K562 (cell line): ENCODE data around the gene CLSTN2. TPM values are rescaled to one million over a fixed set of nuclear protein-coding genes. Genes with fewer than 3 reads are reported as not detected.

Source experiments
- ATF7 ChIP-seq: fragments of 450-650 bp; IDR thresholded peaks from 2 replicates; pipeline ENCODE4 v1.7.1; 2014; ENCODE audit warnings: mild to moderate bottlenecking, moderate library complexity
- BACH1 ChIP-seq: fragments of 200-800 bp; sonication (Bioruptor generic); IDR thresholded peaks from 2 replicates; pipeline ENCODE4 v1.6.1; 2016; ENCODE audit warnings: missing genetic modification characterization, missing compliant biosample characterization
- DIDO1 ChIP-seq: fragments of 450-650 bp; IDR thresholded peaks from 2 replicates; pipeline ENCODE4 v1.6.1; 2016; ENCODE audit warnings: low read depth, missing biosample characterization, missing genetic modification characterization
- ELK3 ChIP-seq: fragments of 450-650 bp; formaldehyde crosslinking; IDR thresholded peaks from 2 replicates; pipeline ENCODE4 v1.4.0; 2020; ENCODE audit warnings: mild to moderate bottlenecking
- EP400 ChIP-seq: fragments of 450-650 bp; IDR thresholded peaks from 2 replicates; pipeline ENCODE4 v1.6.1; 2017; ENCODE audit warnings: antibody characterized with exemption, mild to moderate bottlenecking, moderate library complexity
- FOXA1 ChIP-seq: fragments of 450-650 bp; IDR thresholded peaks from 2 replicates; pipeline ENCODE4 v1.6.1; 2016; ENCODE audit warnings: mild to moderate bottlenecking, borderline replicate concordance
- MAFF ChIP-seq: IDR thresholded peaks from 2 replicates; pipeline ENCODE4 v1.6.1; 2012; ENCODE audit warnings: low read length, improper control_type of control experiment
- OTX1 ChIP-seq: fragments of 450-650 bp; formaldehyde crosslinking; IDR thresholded peaks from 2 replicates; pipeline ENCODE4 v1.4.0; 2022; ENCODE audit warnings: mild to moderate bottlenecking
- TAL1 ChIP-seq: fragments of 450-650 bp; IDR thresholded peaks from 2 replicates; pipeline ENCODE4 v1.6.1; 2016; ENCODE audit warnings: mild to moderate bottlenecking
- ZNF384 ChIP-seq: IDR thresholded peaks from 2 replicates; pipeline ENCODE4 v1.6.1; 2012; ENCODE audit warnings: low read depth, low read length, improper control_type of control experiment
- ZNF436 ChIP-seq: fragments of 250-450, 450-650 bp; sonication (Bioruptor Pico); formaldehyde crosslinking; IDR thresholded peaks from 2 replicates; pipeline ENCODE4 v1.7.0; 2020; ENCODE audit warnings: mild to moderate bottlenecking
- polyA plus RNA-seq, 8 experiments: library from polyadenylated mRNA; depleted of rRNA in 4 of 8; stranded (reverse) in 5 of 8; unstranded in 3 of 8; fragments of >200 nt; fragmentation: Nextera tagmentation in 2 of 8; fragmentation: Illumina TruSeq in 1 of 8; extraction: Ambion mirVana in 2 of 8; extraction: Trizol in 1 of 8; gene quantifications; 2 replicates each; pipeline versions ENCODE4 v1.2.1 to v1.2.3, GENCODE V29; 2011 to 2014; ENCODE audit warnings: inconsistent platforms in 1 of 8, missing spikeins in 1 of 8
- total RNA-seq, 7 experiments: library from RNA; depleted of rRNA in 6 of 7; stranded (reverse); fragments of >200 nt in 6 of 7; fragmentation: Illumina TruSeq in 2 of 7; extraction: Trizol in 2 of 7; gene quantifications; 2 replicates each; pipeline versions ENCODE4 v1.2.1 to v1.2.3, GENCODE V29; 2011 to 2021; ENCODE audit warnings: low replicate concordance in 1 of 7
- TF ChIP-seq, protein P1 (sequence below): fragments of 250-450 bp; sonication (Bioruptor Pico); IDR thresholded peaks from 2 replicates; pipeline ENCODE4 v1.5.1; 2021; ENCODE audit warnings: mild to moderate bottlenecking

The CLSTN2 gene
- total and polyA plus RNA-seq, 9 of the 15 experiments (the other 6 are each of a cell fraction or from before 2014, with no cell fraction given): 0.02 to 0.04 (median 0.04) TPM; not detected in 6

- TF ChIP-seq EP400 (no peak), ZNF436 (no peak), ELK3 (CRISPR knock-in tag) (no peak), ATF7 (no peak), ZNF384 (no peak), FOXA1 (no peak), DIDO1 (no peak), BACH1 (tag) (no peak), TAL1 (no peak), OTX1 (CRISPR knock-in tag) (no peak), MAFF (no peak)
- TF ChIP-seq, protein P1, sequence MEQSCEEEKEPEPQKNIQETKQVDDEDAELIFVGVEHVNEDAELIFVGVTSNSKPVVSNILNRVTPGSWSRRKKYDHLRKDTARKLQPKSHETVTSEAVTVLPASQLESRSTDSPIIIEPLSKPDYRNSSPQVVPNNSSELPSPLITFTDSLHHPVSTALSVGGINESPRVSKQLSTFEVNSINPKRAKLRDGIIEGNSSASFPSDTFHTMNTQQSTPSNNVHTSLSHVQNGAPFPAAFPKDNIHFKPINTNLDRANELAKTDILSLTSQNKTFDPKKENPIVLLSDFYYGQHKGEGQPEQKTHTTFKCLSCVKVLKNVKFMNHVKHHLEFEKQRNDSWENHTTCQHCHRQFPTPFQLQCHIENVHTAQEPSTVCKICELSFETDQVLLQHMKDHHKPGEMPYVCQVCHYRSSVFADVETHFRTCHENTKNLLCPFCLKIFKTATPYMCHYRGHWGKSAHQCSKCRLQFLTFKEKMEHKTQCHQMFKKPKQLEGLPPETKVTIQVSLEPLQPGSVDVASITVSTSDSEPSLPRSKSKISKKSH (CRISPR knock-in tag): no peak
These were observed 161.1 kb downstream of the CLSTN2 start (continued) for GRCh38 chr3:140096037-140096436.
